SJSA1 (cell line): ENCODE results near the gene CATSPER4. TPM values are rescaled to one million over a fixed set of nuclear protein-coding genes. Genes with fewer than 3 reads are reported as not detected.

Source experiments
- DNase-seq, 2 experiments: peaks; one replicate each; pipeline ENCODE4 v3.0.0-alpha.2; 2015 to 2020; ENCODE audit warnings: low spot score in 2 of 2, low read depth in 1 of 2
- H3K27ac ChIP-seq: fragments of 250-450 bp; sonication (Bioruptor Pico); 2 replicates; pipeline ENCODE4 v1.5.1; 2020; ENCODE audit warnings: mild to moderate bottlenecking, moderate library complexity
- H3K27me3 ChIP-seq: fragments of 250-450 bp; sonication (Bioruptor Pico); replicated peaks from 2 replicates; pipeline ENCODE4 v1.5.1; 2020; ENCODE audit warnings: mild to moderate bottlenecking, moderate library complexity
- H3K36me3 ChIP-seq: fragments of 250-450 bp; sonication (Bioruptor Pico); 2 replicates; pipeline ENCODE4 v1.5.1; 2020; ENCODE audit warnings: mild to moderate bottlenecking
- H3K4me1 ChIP-seq: fragments of 250-450 bp; sonication (Bioruptor Pico); replicated peaks from 2 replicates; pipeline ENCODE4 v1.6.1; 2021; ENCODE audit warnings: mild to moderate bottlenecking
- H3K4me3 ChIP-seq: fragments of 250-450 bp; sonication (Bioruptor Pico); 2 replicates; pipeline ENCODE4 v1.5.1; 2020; ENCODE audit warnings: mild to moderate bottlenecking
- H3K9me3 ChIP-seq: fragments of 250-450 bp; sonication (Bioruptor Pico); replicated peaks from 2 replicates; pipeline ENCODE4 v1.5.1; 2020; ENCODE audit warnings: mild to moderate bottlenecking
- total RNA-seq: library from RNA; depleted of rRNA; stranded (reverse); fragments of >200 nt; shearing (Covaris generic); gene quantifications from 2 replicates; pipeline ENCODE4 v1.2.3, GENCODE V29; 2014

CATSPER4 gene
- total RNA-seq, 1 experiment from 2014 or later = not detected

DNA sequence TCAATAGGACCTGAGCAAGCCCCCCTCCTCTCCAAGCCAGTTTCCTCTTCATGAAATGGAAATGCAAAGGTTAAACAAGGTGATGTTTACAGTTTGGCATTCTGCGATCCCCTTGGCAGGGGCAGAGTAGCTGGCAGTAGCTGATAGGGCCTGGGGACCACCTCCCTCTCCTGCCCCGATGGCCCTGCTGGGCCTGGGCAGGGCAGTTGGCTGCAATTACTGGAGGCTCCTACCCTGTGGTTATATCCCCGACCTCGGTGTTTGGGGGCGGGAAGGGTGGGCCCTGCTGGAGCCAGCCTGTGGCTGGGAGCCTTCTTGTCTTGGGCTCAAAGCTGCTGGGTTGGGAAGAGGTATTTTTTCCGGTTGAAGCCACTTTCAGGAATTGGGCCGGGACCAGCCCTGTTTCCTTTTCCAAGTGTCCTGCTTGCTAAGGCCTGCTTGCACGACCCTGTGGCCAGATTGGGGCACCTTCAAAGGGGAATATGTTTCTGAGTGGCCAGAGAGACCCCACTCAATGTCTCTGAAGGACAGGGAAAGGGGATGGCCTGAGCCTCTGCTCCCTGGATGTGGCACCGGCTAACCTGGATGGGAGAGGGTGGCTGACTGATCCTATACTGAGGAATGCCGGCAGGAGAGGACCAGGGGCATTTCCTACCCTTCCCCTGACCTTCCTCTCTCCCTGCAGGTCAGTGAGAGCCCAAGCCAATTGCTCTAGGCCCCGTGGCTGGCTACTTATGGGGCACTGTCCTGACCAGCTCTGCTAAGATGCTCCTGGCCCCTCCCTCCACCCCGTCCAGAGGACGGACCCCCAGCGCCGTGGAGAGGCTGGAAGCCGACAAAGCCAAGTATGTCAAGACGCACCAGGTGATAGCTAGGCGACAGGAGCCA, 29.6 kb upstream of the CATSPER4 start:
- Histone ChIP-seq H3K27me3 (peaks cover 19% of the 10 kb centered on the region), H3K4me3 (no peak overlapping the region), H3K27ac (no peak overlapping the region), H3K9me3 (peaks cover 2% of the 10 kb centered on the region; the same call in 1 of the 2 replicates), H3K36me3 (no peaks in the 10 kb centered on the region), H3K4me1 (peaks cover 35% of the 10 kb centered on the region)
- DNase-seq = no peak

DNA sequence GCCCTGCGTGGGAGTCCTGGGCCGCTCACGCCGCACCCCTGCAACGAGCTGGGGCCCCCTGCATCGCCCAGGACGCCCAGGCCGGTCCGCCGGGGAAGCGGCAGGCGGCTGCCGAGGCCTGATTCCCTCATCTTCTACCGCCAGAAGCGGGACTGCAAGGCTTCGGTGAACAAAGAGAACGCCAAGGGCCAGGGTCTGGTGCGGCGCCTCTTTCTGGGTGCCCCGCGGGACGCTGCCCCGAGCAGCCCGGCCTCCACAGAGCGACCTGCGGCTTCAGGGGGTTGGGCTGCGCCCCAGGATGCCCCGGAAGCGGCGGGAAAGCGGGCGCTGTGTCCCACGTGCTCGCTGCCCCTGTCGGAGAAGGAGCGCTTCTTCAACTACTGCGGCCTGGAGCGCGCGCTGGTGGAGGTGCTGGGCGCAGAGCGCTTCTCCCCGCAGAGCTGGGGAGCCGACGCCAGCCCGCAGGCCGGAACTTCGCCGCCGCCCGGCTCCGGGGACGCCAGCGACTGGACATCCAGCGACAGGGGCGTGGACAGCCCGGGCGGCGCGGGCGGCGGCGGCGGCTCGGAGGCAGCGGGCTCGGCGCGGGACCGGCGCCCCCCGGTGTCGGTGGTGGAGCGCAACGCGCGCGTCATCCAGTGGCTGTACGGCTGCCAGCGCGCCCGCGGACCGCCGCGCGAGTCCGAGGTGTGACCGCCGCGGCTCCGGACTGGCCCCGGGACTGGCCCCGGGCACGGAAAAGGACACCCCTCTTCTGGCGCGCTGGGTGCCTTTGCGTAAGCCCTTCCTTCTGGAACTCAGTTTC, 28.8 kb upstream of the CATSPER4 start:
- no peaks in the 10 kb centered on the region for H3K36me3 ChIP-seq
- H3K4me3 ChIP-seq = peak overlapping the region; percentile 35
- H3K27me3 ChIP-seq = peaks cover 19% of the 10 kb centered on the region
- peaks cover 2% of the 10 kb centered on the region; the same call in 1 of the 2 replicates for H3K9me3 ChIP-seq
- DNase-seq = peak; percentile 57 to 58
- no peak overlapping the region for H3K27ac ChIP-seq
- peaks cover 34% of the 10 kb centered on the region for H3K4me1 ChIP-seq

DNA sequence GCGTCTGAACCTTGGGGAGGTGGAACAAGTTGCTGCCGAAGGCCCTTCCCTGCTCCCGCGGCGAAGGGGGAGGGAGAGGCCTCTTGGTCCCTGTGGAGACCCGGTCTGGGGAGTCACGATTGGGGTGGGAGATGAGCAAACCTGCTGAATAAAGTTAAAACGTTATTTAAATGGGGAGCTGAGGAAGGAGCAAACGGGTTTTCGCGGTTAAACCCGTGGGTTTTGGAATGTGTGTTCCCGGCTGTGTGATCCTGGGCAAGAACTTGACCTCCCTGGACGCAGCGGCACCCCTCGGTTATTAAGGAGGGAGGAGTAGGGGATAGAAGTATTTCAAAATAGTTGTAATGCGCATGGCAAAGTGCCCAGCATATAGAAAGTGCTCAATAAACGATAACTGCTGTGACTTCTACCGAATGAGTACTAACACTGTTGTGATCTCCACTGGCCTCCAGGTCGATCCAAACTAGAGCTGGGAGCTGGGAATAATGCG, 28.1 kb upstream of the CATSPER4 start:
- Histone ChIP-seq H3K4me3 (peak overlapping the region; percentile 35), H3K27me3 (peaks cover 19% of the 10 kb centered on the region), H3K9me3 (peaks cover 2% of the 10 kb centered on the region; the same call in 1 of the 2 replicates), H3K36me3 (no peaks in the 10 kb centered on the region), H3K4me1 (peaks cover 30% of the 10 kb centered on the region), H3K27ac (no peak overlapping the region)
- DNase-seq = peak in 1 of 2 experiments; percentile 42

DNA sequence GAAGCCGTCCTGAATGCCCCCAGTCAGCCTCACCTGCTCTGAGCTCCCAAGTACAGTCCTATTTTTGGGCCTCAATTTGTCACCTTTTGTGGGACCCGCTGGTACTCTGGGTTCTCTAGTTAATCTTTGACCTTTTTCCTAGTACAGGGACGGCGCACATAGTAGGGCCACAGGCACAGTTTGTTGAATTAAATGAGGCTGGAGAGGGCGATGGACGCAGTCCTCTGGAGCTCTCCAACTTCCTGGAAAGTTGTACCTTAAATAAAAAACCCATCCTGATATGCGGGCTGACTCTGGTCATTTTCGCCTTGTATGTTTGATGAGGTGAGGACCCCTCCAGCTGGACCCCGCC, 26.7 kb upstream of the CATSPER4 start:
- no peak overlapping the region for H3K4me3 ChIP-seq
- peaks cover 2% of the 10 kb centered on the region; the same call in 1 of the 2 replicates for H3K9me3 ChIP-seq
- no peak for DNase-seq
- H3K27me3 ChIP-seq = peaks cover 19% of the 10 kb centered on the region
- H3K36me3 ChIP-seq = no peaks in the 10 kb centered on the region
- peaks cover 30% of the 10 kb centered on the region for H3K4me1 ChIP-seq
- H3K27ac ChIP-seq = no peak overlapping the region

DNA sequence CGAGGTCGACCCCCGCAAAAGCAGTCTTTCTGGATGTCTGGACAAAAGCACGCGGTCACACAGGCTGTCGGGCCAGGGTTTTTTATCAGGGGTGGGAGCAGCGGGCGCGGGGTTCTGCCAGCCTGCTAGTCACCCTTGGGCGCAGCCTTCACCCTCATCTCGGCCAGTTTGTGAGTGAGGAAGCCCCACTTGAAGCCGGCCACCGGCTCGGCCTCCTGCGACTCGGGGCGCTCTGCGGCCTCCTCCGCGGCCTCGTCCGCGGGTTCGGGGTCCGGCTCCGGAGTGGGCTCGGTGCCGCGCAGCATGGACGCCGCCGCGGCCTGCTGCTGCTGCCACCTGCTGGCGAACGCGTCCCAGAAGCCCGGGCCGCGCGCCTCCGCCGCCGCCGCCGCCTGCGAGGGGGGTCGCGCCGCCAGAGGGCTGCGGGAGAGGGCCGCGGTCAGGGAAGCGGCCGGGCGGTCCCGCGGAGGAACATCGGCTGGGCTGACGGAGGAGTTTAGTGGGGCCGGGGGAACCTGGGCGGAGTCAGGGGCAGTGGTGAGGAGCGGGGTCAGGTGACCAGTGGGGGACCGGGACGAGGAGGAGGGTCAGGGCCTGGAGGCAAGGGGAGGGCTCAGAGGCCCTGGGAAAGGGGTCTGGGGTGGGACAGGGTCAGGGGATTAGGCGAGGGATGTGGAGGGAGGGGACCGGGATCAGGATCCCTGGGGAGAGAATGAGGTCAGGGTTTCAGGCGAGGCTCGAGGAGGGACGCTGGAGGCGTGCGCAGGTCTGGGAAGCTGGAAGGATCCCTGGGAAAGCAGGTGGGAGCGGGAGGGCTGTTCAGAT, 26.2 kb upstream of the CATSPER4 start:
- H3K4me3 ChIP-seq = peak overlapping the region; percentile 24
- peaks cover 2% of the 10 kb centered on the region; the same call in 1 of the 2 replicates for H3K9me3 ChIP-seq
- no peak overlapping the region for H3K27ac ChIP-seq
- no peaks in the 10 kb centered on the region for H3K36me3 ChIP-seq
- peaks cover 30% of the 10 kb centered on the region for H3K4me1 ChIP-seq
- DNase-seq = peak in 1 of 2 experiments; percentile 33
- peaks cover 19% of the 10 kb centered on the region for H3K27me3 ChIP-seq

DNA sequence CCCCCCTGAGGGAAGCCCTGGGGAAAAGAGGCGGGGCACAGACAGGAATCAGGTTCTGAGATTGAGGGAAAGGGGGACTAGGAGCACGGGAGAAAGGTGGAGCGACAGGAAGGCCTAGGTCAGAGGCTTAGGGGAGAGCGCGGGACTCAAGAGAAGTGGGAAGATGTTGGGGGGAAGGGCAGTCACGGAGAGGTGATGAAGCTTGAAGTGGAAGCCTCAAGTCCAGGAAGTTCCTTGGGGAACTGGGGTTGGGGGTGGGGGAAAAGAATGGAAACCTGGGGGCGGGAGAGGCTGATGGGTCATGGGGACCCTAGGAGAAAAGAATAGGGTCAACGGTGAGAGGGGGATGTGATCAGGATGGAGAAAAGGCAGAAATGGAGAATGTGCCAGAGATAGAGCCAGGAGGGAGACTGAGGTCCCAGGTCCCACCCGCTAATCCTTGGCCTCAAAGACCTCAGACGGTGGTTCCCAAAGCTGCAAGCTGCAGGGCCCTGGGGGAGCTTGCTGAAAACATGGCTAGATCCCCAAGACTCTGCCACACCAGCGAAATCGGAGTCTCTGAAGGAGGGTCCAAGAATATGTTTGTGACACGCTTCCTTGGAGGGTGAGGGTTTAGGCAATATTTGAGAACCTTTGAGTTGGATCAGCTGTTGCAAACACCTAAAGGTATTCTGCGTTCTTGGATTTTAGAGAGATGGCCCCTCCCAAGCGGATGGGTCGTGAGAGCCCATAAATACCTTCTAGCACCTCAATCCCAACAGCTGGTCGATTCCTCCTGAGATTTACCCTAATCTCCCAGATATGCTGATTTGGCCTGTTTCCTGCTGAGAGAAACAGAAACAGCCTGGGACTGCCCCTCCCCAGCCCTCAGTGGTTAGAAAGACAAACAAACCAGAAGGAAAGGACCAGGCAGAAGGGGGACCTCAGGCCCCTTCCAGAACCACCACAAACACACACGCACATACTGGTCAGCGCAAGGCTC, 25.2 kb upstream of the CATSPER4 start:
- DNase-seq = peak in 1 of 2 experiments; percentile 14

DNA sequence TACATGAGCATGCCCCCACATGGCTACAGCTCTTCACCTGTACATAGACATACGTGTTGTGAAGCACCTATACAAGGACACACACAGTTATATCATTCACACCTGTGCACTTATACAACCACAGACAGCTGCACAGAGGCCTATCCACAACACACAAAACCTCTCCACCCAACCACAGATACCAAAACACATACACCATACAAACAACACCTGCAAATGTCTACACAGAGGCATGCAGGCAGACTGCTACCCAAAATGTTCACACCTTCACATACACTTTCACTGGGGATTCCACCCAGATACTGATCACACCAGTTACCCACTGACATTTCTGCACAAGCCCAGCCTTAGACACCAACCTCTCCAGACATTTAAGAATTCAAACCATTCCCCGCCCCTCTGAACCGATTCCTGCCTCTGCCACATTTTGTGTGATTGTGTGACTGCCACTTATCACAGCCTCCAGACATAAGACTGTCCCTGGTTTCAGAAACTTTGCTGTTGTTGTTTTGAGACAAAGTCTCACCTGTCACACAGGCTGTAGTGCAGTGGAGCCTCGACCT, 23.6 kb upstream of the CATSPER4 start:
- Histone ChIP-seq H3K27ac (no peak overlapping the region), H3K27me3 (peaks cover 14% of the 10 kb centered on the region), H3K4me1 (peaks cover 41% of the 10 kb centered on the region), H3K9me3 (peaks cover 2% of the 10 kb centered on the region; the same call in 1 of the 2 replicates), H3K4me3 (no peak overlapping the region), H3K36me3 (peaks cover 19% of the 10 kb centered on the region)
- no peak for DNase-seq

More for the DNA sequence above, 25.2 kb upstream of the CATSPER4 start:
- Histone ChIP-seq H3K4me1 (peaks cover 36% of the 10 kb centered on the region), H3K27ac (no peak overlapping the region), H3K36me3 (peaks cover 4% of the 10 kb centered on the region; the same call in 1 of the 2 replicates), H3K9me3 (peaks cover 2% of the 10 kb centered on the region; the same call in 1 of the 2 replicates), H3K27me3 (peaks cover 19% of the 10 kb centered on the region), H3K4me3 (no peak overlapping the region)

DNA sequence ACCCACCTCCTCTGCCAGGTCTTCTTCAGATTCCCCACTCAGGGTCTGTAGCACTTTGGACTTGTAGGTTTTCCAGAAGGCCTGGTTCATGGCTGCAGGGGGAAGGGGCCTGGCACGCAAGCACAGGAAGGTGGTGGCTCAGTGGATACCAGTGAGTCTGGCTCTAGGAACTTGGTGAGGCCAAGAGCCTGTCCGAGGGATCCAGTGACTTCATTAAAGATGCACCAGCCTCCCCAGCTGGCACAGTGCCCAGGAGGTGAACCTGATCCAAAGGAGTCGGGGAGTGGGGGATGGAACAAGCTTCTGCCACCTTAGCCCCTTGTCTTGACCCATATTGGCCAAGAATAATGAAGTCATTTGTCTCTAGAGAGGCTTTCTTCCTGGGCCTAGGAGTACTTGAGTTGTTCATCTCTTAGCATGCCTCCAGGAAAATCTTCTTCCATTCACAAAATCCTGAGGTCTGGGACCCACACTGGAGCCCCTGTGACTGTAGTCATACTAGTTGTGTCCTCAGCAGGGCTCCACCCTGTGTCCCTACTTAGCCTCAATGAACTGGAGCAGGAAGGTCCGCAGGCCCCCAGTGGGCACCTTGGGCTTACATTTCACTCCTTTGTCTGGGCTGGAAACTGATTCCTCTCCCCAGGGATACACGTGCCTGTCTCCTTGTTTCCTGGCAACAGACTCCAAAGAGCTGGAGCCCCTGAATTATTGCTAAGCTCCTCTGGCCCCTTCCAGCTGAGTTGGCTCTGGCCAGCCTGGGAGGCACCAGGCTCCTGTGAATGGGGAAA, 21.8 kb upstream of the CATSPER4 start, which contains the start of gene C1orf232:
Gene C1orf232, minus strand, starts transcription at position 554 of the 788 bp plus-strand sequence. Its CDS starts 464 bp downstream, at position 90.
- peaks cover 6% of the 10 kb centered on the region for H3K27me3 ChIP-seq
- 0 out of 2 replicates have a peak, but pooled peaks cover 2% of the 10 kb centered on the region for H3K9me3 ChIP-seq
- peak within 1 kb of the TSS; percentile 82 for H3K4me3 ChIP-seq
- peaks cover 19% of the 10 kb centered on the region for H3K36me3 ChIP-seq
- no peak for DNase-seq
- H3K27ac ChIP-seq = peak within 1 kb of the TSS; percentile 79
- H3K4me1 ChIP-seq = peaks cover 35% of the 10 kb centered on the region

DNA sequence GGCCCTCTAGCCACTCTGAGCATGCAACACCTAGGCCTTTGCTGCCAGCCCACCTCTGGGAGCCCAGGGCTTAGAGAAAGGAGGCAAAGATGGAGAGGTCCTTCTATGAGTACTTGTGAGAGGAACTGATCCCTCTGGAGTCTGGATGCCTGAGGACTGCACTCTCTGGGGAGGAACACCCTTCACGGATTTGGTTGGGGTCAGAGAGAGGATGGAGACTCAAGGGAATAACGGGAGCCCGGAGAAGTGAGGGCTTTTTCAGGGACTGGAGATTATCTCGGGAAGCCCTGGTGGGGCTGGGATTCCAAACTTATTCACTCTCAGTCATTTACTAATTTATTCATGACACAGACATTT, 21.2 kb upstream of the CATSPER4 start:
- DNase-seq = no peak
- Histone ChIP-seq H3K36me3 (peaks cover 19% of the 10 kb centered on the region), H3K27ac (no peak overlapping the region), H3K9me3 (no peaks in the 10 kb centered on the region), H3K4me1 (peaks cover 29% of the 10 kb centered on the region), H3K4me3 (peak overlapping the region; percentile 82), H3K27me3 (peaks cover under 1% of the 10 kb centered on the region; the same call in 1 of the 2 replicates)

DNA sequence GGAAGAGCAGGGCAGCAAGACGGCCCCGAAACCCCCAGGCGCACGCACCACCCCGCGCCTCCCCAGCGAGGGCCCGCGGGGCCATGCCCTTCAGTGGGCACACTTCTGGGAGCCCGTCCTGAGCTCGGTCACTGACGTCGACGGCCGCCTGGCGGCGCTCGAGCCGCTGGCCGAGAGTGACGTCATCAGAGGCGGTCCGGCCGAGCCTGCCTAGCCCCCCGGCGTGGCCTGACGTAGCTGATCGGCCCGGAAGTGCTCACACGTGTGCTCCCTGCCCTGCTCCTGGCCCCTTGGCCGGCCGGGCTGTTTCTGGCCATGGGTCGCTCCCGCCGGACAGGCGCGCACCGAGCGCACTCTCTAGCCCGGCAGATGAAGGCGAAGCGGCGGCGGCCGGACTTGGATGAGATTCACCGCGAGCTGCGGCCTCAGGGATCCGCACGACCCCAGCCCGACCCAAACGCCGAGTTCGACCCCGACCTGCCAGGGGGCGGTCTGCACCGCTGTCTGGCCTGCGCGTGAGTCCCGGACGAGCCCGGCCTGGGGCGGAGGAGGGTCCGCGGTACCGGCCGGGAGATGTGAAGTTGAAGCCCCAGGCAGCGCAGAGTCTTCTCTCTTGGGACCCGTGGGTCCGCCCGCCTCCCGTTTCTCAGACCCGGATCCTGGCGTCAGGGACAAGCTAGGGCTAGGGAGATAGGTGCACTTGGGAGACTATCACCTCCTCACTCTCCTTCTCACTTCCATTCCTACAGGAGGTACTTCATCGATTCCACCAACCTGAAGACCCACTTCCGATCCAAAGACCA, 20.5 kb upstream of the CATSPER4 start, which contains the start of gene ZNF593:
Gene ZNF593, plus strand, starts transcription at position 240 of the 803 bp plus-strand sequence. Its CDS starts 76 bp downstream, at position 316.
- Histone ChIP-seq H3K9me3 (no peaks in the 10 kb centered on the region), H3K27me3 (no peaks in the 10 kb centered on the region), H3K4me3 (peak within 1 kb of the TSS; percentile 82), H3K36me3 (peaks cover 19% of the 10 kb centered on the region), H3K4me1 (peaks cover 24% of the 10 kb centered on the region), H3K27ac (peak within 1 kb of the TSS; percentile 79)
- peak; percentile 81 to 93 for DNase-seq
